ENCODE data around the gene CNOT11. TPM values are rescaled to one million over a fixed set of nuclear protein-coding genes. Genes with fewer than 3 reads are reported as not detected.
"Not testable (repeated sequence)": the region's sequence is repeated elsewhere in the genome, so short reads cannot be mapped to it uniquely, and the experiment has no call there.

The CNOT11 gene
- total and polyA plus RNA-seq, 2 of the 4 experiments (the other 2 are of a cell fraction) = 36.4 to 55.8 TPM

GRCh38 chr2:101241158-101241557, 11.5 kb upstream of the CNOT11 start:
- no TSS peak for BruUV-seq (replicated peaks)
- no peak overlapping the region for H2AFZ ChIP-seq (replicated peaks; ENCODE audit: low read length, poor library complexity)

GRCh38 chr2:101244373-101244772, 8.3 kb upstream of the CNOT11 start:
- H4K5ac ChIP-seq (ENCODE audit: low read depth, low read length); H3K4me2 ChIP-seq (ENCODE audit: low read depth, low read length); H4K91ac ChIP-seq (ENCODE audit: insufficient read depth, low read depth, low read length); H2BK15ac ChIP-seq (ENCODE audit: low read depth, low read length); H3K9ac ChIP-seq (ENCODE audit: low read depth, low read length); CTCF ChIA-PET; H2AFZ ChIP-seq (replicated peaks; ENCODE audit: low read length, poor library complexity); H3K79me1 ChIP-seq (ENCODE audit: low read depth in 1 of 2, low read length in 2 of 2); ATAC-seq (ENCODE audit: low read depth); H2BK120ac ChIP-seq (ENCODE audit: low read depth, low read length); dilution Hi-C loops (cut with HindIII; ENCODE audit: low sequenced_read_pairs, unreplicated experiment); POLR2A ChIA-PET (ENCODE audit: unreplicated experiment); H3K4ac ChIP-seq (ENCODE audit: low read depth, low read length); H3K36me3 ChIP-seq (ENCODE audit: control insufficient read depth, insufficient read depth, low read length); H4K20me1 ChIP-seq (ENCODE audit: insufficient read depth, low read length); H4K8ac ChIP-seq (ENCODE audit: low read depth in 2 of 2, low read length in 2 of 2); H3K4me3 ChIP-seq (ENCODE audit: insufficient read depth, low read depth, low read length); H3K18ac ChIP-seq (ENCODE audit: low read depth, low read length); H3K9me3 ChIP-seq (ENCODE audit: control insufficient read depth, insufficient read depth, low read length); H3K9me1 ChIP-seq (ENCODE audit: insufficient read depth, low read length); H3K23ac ChIP-seq (ENCODE audit: low read depth, low read length); H3K56ac ChIP-seq (ENCODE audit: extremely low read depth, insufficient read depth, low read length); H3K14ac ChIP-seq (replicated peaks; ENCODE audit: low read depth, low read length); BruUV-seq (replicated peaks); H2AK9ac ChIP-seq (replicated peaks; ENCODE audit: low read depth, low read length, poor library complexity); H3K27me3 ChIP-seq (ENCODE audit: control insufficient read depth, insufficient read depth, low read length); H2BK5ac ChIP-seq (ENCODE audit: low read depth, low read length, poor library complexity, severe bottlenecking); intact Hi-C loops (cut with micrococcal nuclease); H3K4me1 ChIP-seq (ENCODE audit: control insufficient read depth, insufficient read depth, low read length); in situ Hi-C loops (cut with MboI; ENCODE audit: low sequenced_read_pairs); DNase-seq; H3K27ac ChIP-seq (ENCODE audit: insufficient read depth, low read length); H2AK5ac ChIP-seq (ENCODE audit: low read depth, low read length); H2BK20ac ChIP-seq (ENCODE audit: low read depth, low read length): not testable (repeated sequence)
- WGBS, 2 experiments (ENCODE audit: extremely low coverage in 2 of 2, insufficient read length in 1 of 2) = no CpG with 5 or more reads among the region's 4 CpGs

More at GRCh38 chr2:101241158-101241557, 11.5 kb upstream of the CNOT11 start:
- Histone ChIP-seq H3K18ac (ENCODE audit: low read depth, low read length) (no peak overlapping the region), H2BK20ac (ENCODE audit: low read depth, low read length) (no peak overlapping the region), H2BK5ac (ENCODE audit: low read depth, low read length, poor library complexity, severe bottlenecking) (no peak overlapping the region), H3K23ac (ENCODE audit: low read depth, low read length) (no peak overlapping the region), H2BK15ac (ENCODE audit: low read depth, low read length) (no peak overlapping the region), H3K9me3 (ENCODE audit: control insufficient read depth, insufficient read depth, low read length) (0 out of 2 replicates have a peak, but pooled peaks cover 1% of the 10 kb centered on the region), H3K36me3 (ENCODE audit: control insufficient read depth, insufficient read depth, low read length) (no peaks in the 10 kb centered on the region), H3K4me1 (ENCODE audit: control insufficient read depth, insufficient read depth, low read length) (no peaks in the 10 kb centered on the region), H2AK9ac (replicated peaks; ENCODE audit: low read depth, low read length, poor library complexity) (no peak overlapping the region), H3K9me1 (ENCODE audit: insufficient read depth, low read length) (no peaks in the 10 kb centered on the region), H4K8ac (ENCODE audit: low read depth in 2 of 2, low read length in 2 of 2) (no peak overlapping the region), H4K91ac (ENCODE audit: insufficient read depth, low read depth, low read length) (no peak overlapping the region), H3K4me2 (ENCODE audit: low read depth, low read length) (no peak overlapping the region), H3K9ac (ENCODE audit: low read depth, low read length) (no peak overlapping the region), H2BK120ac (ENCODE audit: low read depth, low read length) (no peak overlapping the region), H3K56ac (ENCODE audit: extremely low read depth, insufficient read depth, low read length) (no peak overlapping the region), H3K27ac (ENCODE audit: insufficient read depth, low read length) (no peak overlapping the region), H4K5ac (ENCODE audit: low read depth, low read length) (no peak overlapping the region), H3K4me3 (ENCODE audit: insufficient read depth, low read depth, low read length) (no peak overlapping the region), H3K4ac (ENCODE audit: low read depth, low read length) (no peak overlapping the region), H4K20me1 (ENCODE audit: insufficient read depth, low read length) (no peaks in the 10 kb centered on the region), H3K79me1 (ENCODE audit: low read depth in 1 of 2, low read length in 2 of 2) (no peaks in the 10 kb centered on the region), H2AK5ac (ENCODE audit: low read depth, low read length) (no peak overlapping the region), H3K27me3 (ENCODE audit: control insufficient read depth, insufficient read depth, low read length) (no peaks in the 10 kb centered on the region; the same call in 1 of the 2 replicates), H3K14ac (replicated peaks; ENCODE audit: low read depth, low read length) (no peak overlapping the region)
- WGBS, 2 experiments (ENCODE audit: extremely low coverage in 2 of 2, insufficient read length in 1 of 2) = 17% methylated on average over 1 of the region's 5 CpGs; no CpG with 5 or more reads in 1 of the 2 experiments
- TF ChIP-seq MAFK (IDR thresholded peaks at IDR 0.05; ENCODE audit: low read depth, low read length) = no peak
- POLR2A ChIA-PET (ENCODE audit: unreplicated experiment) = no interaction called here
- no peak for DNase-seq
- dilution Hi-C loops (cut with HindIII; ENCODE audit: low sequenced_read_pairs, unreplicated experiment) (no loop called here), intact Hi-C loops (cut with micrococcal nuclease) (no loop called here), in situ Hi-C loops (cut with MboI; ENCODE audit: low sequenced_read_pairs) (no loop called here)
- CTCF ChIA-PET = interaction anchor here (1.3 to 1.5 kb wide), 2 partner anchors 9 to 11 kb away, joined by 3 to 6 read pairs; no protein-coding TSS in a partner anchor
- ATAC-seq (ENCODE audit: low read depth) = no peak
